VCaP (cell line): Measurements from ENCODE around the gene LTN1.

Experiments
- H3K27ac ChIP-seq: fragments of 450-650 bp; 2 replicates; pipeline ENCODE4 v1.5.1; 2017
- CTCF ChIP-seq: fragments of 450-650 bp; conservative IDR thresholded peaks from 2 replicates; pipeline ENCODE4 v1.5.1; 2017; ENCODE audit warnings: mild to moderate bottlenecking, moderate library complexity

LTN1 gene

GRCh38 chr21:28975397-28975796, 17.3 kb downstream of the LTN1 start:
- no peak overlapping the region for H3K27ac ChIP-seq
- TF ChIP-seq CTCF: no peak

DNA sequence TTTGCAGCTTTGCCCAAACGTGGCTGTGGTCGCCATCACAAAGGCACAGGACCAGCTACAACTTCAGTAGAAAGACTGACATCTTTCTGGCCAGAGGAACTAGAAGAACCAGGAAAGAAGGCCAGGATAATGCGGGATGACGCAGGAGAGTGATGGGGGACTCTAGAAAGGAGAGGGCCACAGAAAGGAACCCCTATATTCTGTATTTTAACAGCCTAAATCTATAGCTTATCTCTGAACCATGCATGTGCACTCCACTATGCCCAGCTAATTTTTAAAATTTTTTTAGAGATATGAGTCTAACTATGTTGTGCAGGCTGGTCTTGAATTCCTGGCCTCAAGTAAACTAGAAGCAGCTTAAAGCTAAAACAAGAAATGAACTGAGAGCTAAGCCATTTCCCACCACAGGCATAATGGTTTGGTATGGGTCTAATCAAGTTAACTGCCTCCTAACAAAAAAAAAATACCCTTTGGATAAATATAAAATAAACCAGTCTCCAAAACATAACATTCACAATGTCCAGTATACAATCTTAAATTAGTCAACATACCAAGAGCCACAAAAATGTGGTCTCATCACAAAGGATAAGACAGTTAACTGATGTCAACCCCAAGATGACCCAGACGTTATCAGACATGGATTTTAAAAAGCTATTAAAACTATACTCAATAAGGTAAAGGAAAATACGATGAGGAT, 18.0 kb downstream of the LTN1 start:
- H3K27ac ChIP-seq: no peak overlapping the region
- TF ChIP-seq CTCF: no peak

GRCh38 chr21:28972398-28972797, 20.3 kb downstream of the LTN1 start:
- no peak overlapping the region for H3K27ac ChIP-seq

GRCh38 chr21:28971171-28971570, 21.5 kb downstream of the LTN1 start:
- no peak overlapping the region for H3K27ac ChIP-seq
- no peak for TF ChIP-seq CTCF

More at GRCh38 chr21:28972398-28972797, 20.3 kb downstream of the LTN1 start:
- no peak for TF ChIP-seq CTCF

GRCh38 chr21:28963831-28964230, 28.8 kb downstream of the LTN1 start:
- peak overlapping the region; percentile 96 for H3K27ac ChIP-seq
- no peak for TF ChIP-seq CTCF

DNA sequence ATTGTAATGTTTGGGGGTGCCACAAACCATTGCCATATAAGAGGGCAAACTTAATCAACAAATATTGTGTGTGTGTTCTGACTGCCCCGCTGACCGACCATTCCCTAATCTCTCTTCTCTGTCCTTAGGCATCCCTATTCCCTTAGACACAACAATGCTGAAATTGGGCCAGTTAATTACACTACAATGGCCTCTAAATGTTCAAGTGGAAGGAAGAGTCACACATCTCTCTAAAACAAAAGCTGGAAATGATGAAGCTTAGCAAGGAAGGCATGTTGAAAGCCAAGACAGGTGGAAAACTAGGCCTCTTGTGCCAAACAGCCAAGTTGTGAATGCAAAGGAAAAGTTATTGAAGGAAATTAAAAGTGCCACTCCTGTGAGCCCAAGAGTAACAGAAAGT, 30.2 kb downstream of the LTN1 start:
- H3K27ac ChIP-seq: peak overlapping the region; percentile 96
- TF ChIP-seq CTCF: no peak

GRCh38 chr21:28961927-28962326, 30.8 kb downstream of the LTN1 start:
- peak overlapping the region; percentile 96 for H3K27ac ChIP-seq
- TF ChIP-seq CTCF: no peak
